ENCODE measurements around the gene USP32.
A peak's percentile ranks its signal among the peaks of the same experiment; 100 is the strongest.

The USP32 gene

DNA sequence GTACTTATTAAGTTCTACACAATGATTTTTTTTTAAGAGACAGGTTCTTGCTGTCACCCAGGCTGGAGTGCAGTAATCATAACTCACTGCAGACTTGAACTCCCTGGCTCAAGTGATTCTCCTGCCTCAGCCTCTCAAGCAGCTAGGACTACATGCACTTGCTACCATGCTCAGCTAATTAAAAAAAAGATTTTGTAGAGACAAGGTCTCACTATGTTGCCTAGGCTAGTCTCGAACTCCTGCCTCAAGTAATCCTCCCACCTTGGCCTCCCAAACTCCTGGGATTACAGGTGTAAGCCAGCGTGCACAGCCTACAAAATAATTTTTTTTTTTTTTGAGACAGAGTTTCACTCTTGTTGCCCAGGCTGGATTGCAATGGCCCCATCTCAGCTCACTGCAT is 22.2 kb downstream of the USP32 start:
- FAIRE-seq (no peak), DNase-seq (ENCODE audit: insufficient read length, low spot score) (no peak)
- TF ChIP-seq POLR2A (IDR thresholded peaks at IDR 0.05; ENCODE audit: low read depth, low read length) = no peak

DNA sequence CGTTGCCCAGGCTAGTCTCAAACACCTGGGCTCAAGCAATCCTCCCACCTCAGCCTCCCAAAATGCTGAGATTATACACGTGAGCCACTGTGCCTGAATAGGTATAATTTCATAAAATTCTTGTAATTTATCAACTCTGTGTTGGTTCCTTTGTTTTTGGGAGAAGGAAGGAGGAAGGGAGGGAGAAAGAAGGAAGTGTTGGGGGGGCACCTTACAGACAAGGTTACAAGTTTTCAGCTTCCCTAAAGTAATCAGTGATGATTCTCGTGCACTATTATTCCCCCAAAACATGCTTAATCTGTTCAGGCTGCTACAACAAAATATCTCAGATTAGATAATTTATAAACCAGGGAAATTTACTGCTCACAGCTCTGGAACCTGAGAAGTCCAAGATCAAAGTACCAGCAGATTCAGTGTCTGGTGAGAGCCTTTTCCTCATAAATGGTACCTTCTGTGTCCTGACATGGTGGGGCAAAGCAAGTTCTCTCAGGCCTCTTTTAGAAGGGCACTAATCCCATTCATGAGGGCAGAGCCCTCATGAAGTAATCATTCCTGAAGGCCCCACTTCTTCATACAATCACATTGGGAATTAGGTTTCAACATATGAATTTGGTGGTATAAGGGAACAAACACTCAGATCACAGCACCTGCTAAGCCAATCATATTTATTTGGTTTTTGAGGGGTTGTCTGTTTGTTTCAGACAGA is 28.1 kb downstream of the USP32 start:
- FAIRE-seq (no peak), DNase-seq (ENCODE audit: insufficient read length, low spot score) (no peak)
- TF ChIP-seq POLR2A (IDR thresholded peaks at IDR 0.05; ENCODE audit: low read depth, low read length) = no peak

DNA sequence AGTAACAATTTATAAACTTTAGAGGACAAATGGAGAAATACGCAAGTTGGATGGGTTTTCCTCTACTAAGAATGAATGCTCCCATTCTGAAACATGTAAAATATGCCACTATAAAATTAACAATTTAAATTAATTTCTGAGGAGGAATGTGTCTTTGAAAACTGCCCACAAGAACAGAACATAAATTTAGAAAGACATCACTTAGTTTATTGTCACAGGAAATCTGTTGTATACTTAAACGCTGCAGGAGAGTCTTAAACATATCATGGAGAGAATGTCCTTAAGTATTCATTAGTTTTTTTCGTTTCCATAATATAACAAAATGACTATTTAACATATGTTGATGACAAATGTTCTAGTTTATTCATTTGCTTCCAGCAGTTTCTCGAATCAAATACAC is 29.6 kb downstream of the USP32 start:
- TF ChIP-seq POLR2A (IDR thresholded peaks at IDR 0.05; ENCODE audit: low read depth, low read length) = no peak
- DNase-seq (ENCODE audit: insufficient read length, low spot score) (no peak), FAIRE-seq (no peak)

GRCh38 chr17:60361889-60362288 is 30.0 kb downstream of the USP32 start:
- FAIRE-seq (no peak), DNase-seq (ENCODE audit: insufficient read length, low spot score) (no peak)
- no peak for TF ChIP-seq POLR2A (IDR thresholded peaks at IDR 0.05; ENCODE audit: low read depth, low read length)

- FAIRE-seq (no peak), DNase-seq (ENCODE audit: insufficient read length, low spot score) (no peak)
- no peak for TF ChIP-seq POLR2A (IDR thresholded peaks at IDR 0.05; ENCODE audit: low read depth, low read length)
Measured at GRCh38 chr17:60359415-60359814, 32.5 kb downstream of the USP32 start.

DNA sequence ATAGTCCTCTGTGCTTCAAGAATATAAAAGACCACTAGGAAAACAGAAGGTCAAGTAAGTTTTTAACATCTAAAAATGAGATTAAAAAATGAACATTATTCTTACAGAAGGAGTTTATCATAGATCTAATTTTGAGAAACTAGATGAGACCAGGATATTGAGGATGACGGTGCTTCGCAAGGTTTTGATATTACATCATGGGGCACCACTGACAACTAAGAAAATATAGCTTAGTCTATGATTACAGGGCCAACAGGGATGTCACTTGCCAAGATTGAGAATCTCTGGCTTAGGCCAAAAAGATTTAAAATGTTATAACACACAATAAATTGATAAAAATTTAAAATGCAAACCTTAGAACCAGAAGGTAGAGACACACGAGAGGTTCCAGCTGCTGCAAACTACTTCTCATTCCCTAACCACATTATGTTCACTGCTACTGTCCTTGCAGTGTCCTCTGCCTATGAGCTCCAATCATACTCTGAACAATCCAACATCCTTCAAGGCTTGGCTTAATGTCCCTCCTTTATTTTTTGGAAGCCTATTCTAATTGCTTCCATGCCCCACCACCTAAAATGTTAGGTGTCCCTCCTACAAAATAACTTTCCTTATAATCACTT is 33.2 kb downstream of the USP32 start:
- TF ChIP-seq POLR2A (IDR thresholded peaks at IDR 0.05; ENCODE audit: low read depth, low read length) = no peak
- FAIRE-seq (peak; percentile 38), DNase-seq (ENCODE audit: insufficient read length, low spot score) (no peak)

- TF ChIP-seq POLR2A (IDR thresholded peaks at IDR 0.05; ENCODE audit: low read depth, low read length) = no peak
- DNase-seq (ENCODE audit: insufficient read length, low spot score) (no peak), FAIRE-seq (no peak)
Measured at GRCh38 chr17:60356940-60357339, 35.0 kb downstream of the USP32 start.

DNA sequence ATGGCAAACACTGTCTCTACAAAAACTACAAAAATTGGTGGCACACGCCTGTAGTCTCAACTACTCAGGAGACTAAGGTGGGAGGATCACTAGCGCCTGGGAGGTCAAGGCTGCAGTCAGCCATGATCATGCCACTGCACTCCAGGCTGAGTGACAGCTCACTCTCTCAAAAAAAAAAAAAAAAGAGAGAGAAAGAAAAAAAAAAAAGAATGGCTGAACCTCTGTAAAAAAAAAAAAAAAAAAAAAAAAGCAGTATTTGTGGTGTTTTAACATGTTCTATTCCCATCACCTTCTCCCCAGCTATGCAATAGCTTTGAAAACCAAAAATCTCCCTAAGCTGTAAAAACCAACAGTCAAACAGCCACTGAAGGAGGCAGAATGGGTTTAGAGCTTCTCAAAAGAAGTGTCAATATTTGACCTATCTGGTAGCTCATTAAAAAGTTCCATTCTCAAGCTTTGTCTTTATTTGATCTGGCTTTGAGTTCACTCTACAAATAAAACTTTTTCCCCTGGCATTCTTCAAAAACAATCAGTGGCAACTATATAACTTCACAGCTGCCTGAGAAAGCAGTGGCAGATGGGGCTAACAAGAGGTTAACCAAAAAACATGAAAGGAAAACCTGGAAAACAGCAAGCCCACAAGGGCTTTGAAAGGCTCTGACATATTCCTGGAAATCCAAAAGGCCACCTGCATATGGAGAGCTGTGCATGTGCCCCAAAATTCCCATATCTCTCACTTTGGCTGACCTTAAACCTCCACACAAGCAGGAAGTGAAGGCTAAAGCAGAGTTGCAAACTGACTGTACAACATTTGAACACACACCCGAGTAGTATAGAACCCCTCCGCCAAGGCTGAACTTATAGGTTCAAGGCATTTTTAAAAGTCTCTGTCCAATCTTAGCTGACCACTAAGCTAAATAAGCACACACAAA is 36.0 kb downstream of the USP32 start:
- DNase-seq (ENCODE audit: insufficient read length, low spot score) (no peak), FAIRE-seq (no peak)
- no peak for TF ChIP-seq POLR2A (IDR thresholded peaks at IDR 0.05; ENCODE audit: low read depth, low read length)

DNA sequence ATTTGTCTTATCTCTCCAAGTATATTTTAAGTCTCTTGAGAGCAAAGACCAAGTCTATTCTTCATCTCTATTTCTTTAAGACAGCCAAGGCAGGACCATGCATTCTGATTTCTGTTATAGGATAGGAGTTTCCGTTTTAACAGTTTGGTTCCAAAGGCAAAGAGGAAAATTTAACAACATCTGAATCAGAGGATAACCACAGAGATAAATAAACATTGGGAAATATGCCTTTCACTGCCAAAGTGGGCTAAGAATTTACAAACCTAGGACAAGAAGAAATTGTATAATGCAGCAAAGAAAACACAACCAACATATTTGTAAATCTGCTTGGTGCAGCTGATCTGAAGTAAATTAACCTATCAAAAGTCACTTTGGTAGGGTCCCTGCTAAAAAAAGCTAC is 37.7 kb downstream of the USP32 start:
- peak; percentile 45 for FAIRE-seq
- peak; percentile 16 for DNase-seq (ENCODE audit: insufficient read length, low spot score)
- TF ChIP-seq POLR2A (IDR thresholded peaks at IDR 0.05; ENCODE audit: low read depth, low read length) = no peak

DNA sequence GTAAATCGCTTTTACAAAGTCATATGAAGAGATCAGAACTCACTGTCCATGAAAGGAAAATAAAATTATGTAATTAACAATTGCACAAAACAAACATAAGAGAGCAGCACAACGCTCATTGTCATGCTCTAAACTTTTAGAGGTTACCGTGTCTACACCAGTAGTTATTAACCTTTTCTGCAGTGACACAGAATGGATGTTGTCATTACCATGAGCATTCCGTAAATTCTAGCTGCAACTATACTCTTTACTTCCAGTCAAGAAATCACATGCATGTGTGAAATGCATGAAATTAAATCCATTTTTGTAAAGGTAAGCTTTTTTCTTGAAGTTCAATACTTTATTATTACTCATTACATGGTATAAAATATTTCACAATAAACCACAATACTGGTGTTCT is 38.2 kb downstream of the USP32 start:
- FAIRE-seq = no peak

GRCh38 chr17:60352569-60352968 is 39.4 kb downstream of the USP32 start:
- DNase-seq (ENCODE audit: insufficient read length, low spot score) (no peak), FAIRE-seq (no peak)
- no peak for TF ChIP-seq POLR2A (IDR thresholded peaks at IDR 0.05; ENCODE audit: low read depth, low read length)

More for the DNA sequence above, 38.2 kb downstream of the USP32 start:
- no peak for TF ChIP-seq POLR2A (IDR thresholded peaks at IDR 0.05; ENCODE audit: low read depth, low read length)
- DNase-seq (ENCODE audit: insufficient read length, low spot score) = no peak

DNA sequence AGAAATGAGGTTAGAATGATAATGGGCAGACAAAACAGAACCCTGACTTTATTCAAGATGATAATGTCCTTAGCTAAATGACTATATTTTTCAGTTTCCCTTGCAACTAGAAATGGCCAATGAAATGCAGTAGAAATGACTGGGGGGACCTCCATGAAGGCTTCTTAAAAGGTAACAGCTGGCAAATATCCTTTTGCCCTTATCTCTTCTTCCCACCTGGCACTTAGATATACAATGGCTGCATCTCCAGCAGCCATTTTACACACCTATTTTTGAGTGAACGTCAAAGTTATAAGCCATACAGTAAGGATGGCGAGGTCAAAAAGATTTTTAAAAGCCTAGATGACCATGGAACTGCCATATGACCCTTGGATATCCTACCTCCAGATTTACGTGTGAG is 39.9 kb downstream of the USP32 start:
- no peak for DNase-seq (ENCODE audit: insufficient read length, low spot score)
- no peak for FAIRE-seq
- TF ChIP-seq POLR2A (IDR thresholded peaks at IDR 0.05; ENCODE audit: low read depth, low read length) = no peak

DNA sequence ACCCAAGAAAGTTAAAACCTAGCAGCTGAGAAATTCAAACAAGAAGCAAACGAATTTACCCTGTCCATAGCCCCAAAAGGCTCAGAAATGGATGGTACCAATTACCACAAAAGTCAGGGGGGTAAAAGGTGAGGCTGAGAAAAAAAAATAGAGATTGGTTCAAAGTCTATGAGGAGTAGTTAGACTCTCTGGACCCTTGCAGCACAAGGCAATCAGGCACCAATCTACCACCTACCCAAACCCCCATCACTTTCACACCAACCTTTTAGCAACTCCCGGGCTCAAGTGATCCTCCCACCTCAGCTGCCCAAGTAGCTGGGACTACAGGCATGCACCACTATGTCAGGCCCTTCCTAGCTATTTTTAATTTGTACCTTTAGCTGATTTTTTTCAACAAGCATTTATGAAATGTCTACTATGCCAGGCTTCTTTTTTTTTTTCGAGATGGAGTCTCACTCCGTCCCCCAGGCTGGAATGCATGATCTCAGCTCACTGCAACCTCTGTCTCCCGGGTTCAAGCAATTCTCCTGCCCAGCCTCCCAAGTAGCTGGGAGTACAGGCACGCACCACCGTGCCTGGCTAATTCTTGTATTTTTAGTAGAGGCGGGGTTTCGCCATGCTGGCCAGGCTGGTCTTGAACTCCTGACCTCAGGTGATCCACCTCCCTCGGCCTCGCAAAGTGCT is 40.8 kb downstream of the USP32 start:
- DNase-seq (ENCODE audit: insufficient read length, low spot score) (no peak), FAIRE-seq (no peak)
- TF ChIP-seq POLR2A (IDR thresholded peaks at IDR 0.05; ENCODE audit: low read depth, low read length) = no peak

GRCh38 chr17:60348616-60349015 is 43.3 kb downstream of the USP32 start:
- DNase-seq (ENCODE audit: insufficient read length, low spot score) (no peak), FAIRE-seq (no peak)
- TF ChIP-seq POLR2A (IDR thresholded peaks at IDR 0.05; ENCODE audit: low read depth, low read length) = no peak
